Epithelial cell of prostate (primary cell): ENCODE data around the gene ZNF446.
"Not testable (repeated sequence)": the region's sequence is repeated elsewhere in the genome, so short reads cannot be mapped to it uniquely, and the experiment has no call there.

Source experiments
- DNase-seq: peaks from one replicate; pipeline ENCODE4 v3.0.0-alpha.2; 2011; ENCODE audit warnings: low read depth, low spot score
- H3K27ac ChIP-seq: fragments of 450-650 bp; 2 replicates; pipeline ENCODE4 v1.5.1; 2017; ENCODE audit warnings: mild to moderate bottlenecking

ZNF446 gene

GRCh38 chr19:58469241-58470013, 6.7 kb upstream of the ZNF446 start:
- H3K27ac ChIP-seq, result no peak overlapping the region
- no peak for DNase-seq

GRCh38 chr19:58470837-58471543, 5.2 kb upstream of the ZNF446 start:
- DNase-seq, H3K27ac ChIP-seq: not testable (repeated sequence)

DNA sequence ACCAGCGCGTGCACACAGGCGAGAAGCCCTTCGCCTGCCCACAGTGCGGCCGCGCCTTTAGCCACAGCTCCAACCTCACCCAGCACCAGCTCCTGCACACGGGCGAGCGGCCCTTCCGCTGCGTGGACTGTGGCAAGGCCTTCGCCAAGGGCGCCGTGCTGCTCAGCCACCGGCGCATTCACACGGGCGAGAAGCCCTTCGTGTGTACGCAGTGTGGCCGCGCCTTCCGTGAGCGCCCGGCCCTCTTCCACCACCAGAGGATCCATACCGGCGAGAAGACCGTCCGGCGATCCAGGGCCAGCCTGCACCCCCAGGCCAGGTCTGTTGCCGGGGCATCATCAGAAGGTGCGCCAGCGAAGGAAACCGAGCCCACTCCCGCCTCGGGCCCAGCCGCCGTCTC, 4.4 kb upstream of the ZNF446 start:
- H3K27ac ChIP-seq, result no peak overlapping the region
- no peak for DNase-seq

GRCh38 chr19:58473775-58474174, 2.4 kb upstream of the ZNF446 start:
- no peak overlapping the region for H3K27ac ChIP-seq
- DNase-seq, result no peak

- DNase-seq, result no peak
- H3K27ac ChIP-seq, result no peak overlapping the region
These were observed 1.7 kb upstream of the ZNF446 start for GRCh38 chr19:58474291-58474996.

GRCh38 chr19:58474997-58475713, 997 bp upstream of the ZNF446 start:
- H3K27ac ChIP-seq, result peak overlapping the region; percentile 79
- no peak for DNase-seq

- H3K27ac ChIP-seq, result peak overlapping the region; percentile 79
- no peak for DNase-seq
These were observed 405 bp downstream of the ZNF446 start for GRCh38 chr19:58476498-58477015.

- H3K27ac ChIP-seq, result peak overlapping the region; percentile 79
- DNase-seq, result no peak
These were observed 978 bp downstream of the ZNF446 start for GRCh38 chr19:58477130-58477529.

DNA sequence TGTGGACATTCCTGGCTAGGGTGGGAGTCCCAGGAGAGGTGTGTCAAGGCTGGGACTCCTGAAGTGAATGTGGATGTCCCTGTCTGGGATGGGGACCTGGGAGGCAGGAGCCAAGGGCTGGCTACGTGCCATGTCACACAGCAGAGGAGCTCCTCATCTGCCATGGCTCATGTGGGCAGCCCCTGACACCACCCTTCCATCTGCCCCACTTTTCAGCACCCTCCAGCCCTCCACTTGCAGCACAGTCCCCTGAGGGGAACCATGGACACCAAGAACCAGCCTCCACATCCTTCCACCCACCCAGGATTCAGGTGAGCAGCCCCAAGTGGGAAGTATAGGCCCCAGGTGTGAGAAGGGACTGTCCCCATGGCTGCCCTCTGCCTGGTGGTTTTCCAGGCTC, 1.7 kb downstream of the ZNF446 start:
- no peak for DNase-seq
- no peak overlapping the region for H3K27ac ChIP-seq

DNA sequence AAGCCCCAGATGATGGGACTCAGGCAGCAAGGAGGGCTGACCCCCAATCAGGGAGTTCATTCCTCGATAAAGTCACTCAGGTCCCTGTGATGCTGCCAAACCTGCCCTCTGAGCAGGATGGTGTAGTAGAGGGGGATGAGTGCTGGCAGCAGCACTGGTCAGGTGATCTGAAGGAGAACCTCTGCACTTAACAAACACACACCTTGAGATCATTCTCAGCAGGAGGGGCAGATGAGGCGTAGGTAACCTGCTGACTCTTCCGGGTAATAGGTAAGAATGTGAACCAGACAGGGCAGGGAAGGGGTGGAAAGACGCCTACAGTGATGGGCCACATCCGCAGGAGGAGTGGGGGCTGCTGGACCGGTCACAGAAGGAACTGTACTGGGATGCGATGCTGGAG, 3.2 kb downstream of the ZNF446 start:
- no peak for DNase-seq
- no peak overlapping the region for H3K27ac ChIP-seq

DNA sequence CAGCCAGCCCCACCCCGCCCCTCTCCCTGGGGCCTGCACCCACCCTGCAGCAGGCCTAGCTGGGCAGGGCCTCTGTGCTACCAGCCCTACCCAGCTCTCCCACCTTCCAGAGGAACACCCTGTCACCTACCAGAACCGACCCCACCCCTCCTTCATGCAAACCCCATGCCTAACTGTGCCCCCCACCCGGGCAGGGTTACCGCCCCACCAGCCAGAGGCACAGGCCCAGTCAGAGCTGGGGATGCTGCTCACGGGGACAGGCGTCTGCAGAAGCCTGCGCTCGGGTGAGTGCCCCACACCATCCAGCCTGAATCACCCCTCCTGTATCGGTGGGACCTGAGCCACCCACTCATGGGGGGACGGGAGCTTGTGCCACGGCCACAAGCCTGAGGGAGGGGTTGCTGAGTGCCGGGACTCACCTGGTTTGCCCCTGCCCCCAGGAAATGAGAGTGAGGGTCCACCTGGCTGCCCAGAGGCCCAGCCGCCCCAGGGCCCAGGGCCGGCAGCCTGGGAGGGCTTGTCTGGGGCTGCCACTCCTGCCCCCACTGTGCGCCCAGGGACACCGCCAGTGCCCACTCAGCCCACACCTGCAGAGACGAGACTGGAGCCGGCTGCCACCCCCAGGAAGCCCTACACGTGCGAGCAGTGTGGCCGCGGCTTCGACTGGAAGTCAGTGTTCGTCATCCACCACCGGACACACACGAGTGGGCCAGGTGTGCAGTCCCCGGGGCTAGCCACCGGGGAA, 3.8 kb downstream of the ZNF446 start:
- no peak overlapping the region for H3K27ac ChIP-seq
- no peak for DNase-seq

DNA sequence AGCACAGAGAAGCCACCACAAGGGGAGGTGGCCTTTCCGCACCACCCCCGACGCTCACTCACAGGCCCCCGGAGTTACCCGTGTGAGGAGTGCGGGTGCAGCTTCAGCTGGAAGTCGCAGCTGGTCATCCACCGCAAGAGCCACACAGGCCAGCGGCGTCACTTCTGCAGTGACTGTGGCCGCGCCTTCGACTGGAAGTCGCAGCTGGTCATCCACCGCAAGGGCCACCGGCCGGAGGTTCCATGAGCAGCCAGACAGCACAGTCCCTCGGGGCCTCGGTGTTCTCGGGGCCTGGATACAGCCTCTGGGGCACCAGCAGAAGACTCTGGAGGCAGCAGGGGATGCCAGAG, 4.3 kb downstream of the ZNF446 start:
- no peak overlapping the region for H3K27ac ChIP-seq
- DNase-seq, result no peak

DNA sequence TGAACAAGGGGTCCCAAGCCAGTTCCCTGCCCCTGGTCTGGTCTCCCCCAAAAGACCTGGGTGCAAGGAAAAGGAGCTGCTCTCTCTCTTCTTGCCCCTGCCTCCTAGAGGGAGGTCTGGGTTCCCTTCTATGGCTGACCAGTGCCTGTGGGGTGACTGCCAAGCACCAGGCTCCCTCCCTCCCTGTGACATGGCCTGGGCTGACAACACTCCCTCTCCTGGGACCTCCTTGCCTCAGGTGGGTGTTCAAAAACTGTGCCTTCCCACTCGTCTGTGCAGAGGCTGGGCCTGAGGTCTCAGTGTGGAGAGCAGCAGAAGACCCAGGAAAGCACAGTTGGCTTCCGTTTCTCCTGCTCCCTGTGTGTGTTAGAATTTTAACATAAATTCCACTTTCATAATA, 4.7 kb downstream of the ZNF446 start:
- H3K27ac ChIP-seq, result no peak overlapping the region
- no peak for DNase-seq

DNA sequence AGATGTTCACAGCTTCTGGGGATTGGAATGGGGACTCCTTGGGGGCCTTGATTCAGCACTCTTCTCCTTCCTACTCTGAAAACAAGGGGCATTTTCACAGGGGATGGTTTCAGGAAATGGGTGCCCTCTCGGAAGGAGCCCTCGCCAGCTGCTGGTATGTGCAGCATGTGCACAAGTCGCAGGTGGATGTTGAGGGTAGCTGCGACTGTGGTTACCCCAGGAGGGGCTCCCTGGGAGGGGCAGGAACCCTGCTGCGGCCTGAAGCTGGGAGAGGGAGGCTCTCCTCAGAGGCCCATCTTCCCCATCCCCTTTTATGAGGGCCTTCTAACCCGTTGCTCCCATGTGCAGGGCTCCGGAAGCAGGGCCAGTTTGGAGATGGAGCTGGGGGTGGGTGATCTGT, 6.2 kb downstream of the ZNF446 start:
- DNase-seq, result no peak
- no peak overlapping the region for H3K27ac ChIP-seq

- H3K27ac ChIP-seq, result no peak overlapping the region
- no peak for DNase-seq
These were observed 7.6 kb downstream of the ZNF446 start for GRCh38 chr19:58483776-58484175.

DNA sequence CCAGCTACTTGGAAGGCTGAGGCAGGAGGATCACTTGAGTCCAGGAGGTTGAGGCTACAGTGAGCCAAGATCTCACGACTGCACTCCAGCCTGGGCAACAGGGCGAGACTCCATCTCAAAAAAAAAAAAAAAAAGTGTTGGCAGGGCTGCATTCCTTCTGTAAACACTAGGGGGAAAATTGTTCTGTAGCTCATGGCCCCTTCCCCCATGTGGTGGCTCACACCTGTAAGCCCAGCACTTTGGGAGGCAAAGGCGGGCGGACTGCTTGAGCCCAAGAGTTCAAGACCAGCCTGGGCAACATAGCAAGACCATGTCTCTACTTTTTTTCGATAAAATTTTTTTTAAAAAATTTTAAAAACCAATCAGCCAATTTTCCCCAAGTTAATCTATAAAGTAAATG, 8.2 kb downstream of the ZNF446 start:
- not testable (repeated sequence) for DNase-seq, H3K27ac ChIP-seq

DNA sequence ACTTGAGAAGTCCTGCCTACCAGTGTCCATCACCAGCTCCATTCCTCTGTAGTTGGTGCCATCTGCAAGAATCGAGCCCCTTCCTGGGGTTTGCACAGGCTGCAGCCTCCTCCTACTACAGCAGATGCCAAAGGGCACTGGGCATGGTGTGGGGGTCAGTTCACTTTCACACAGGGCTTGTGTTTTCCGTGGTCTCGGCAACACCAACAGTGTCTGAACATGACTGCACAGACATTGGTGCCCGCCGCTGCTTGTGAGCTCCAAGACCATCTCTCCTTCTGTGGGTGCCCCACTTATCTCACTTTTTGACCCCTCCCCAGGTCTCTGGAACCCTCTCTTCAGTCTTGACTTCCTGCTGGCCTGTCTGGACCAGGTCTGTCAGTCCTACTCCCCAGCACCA, 15.2 kb downstream of the ZNF446 start:
- DNase-seq, result no peak
- H3K27ac ChIP-seq, result no peak overlapping the region

DNA sequence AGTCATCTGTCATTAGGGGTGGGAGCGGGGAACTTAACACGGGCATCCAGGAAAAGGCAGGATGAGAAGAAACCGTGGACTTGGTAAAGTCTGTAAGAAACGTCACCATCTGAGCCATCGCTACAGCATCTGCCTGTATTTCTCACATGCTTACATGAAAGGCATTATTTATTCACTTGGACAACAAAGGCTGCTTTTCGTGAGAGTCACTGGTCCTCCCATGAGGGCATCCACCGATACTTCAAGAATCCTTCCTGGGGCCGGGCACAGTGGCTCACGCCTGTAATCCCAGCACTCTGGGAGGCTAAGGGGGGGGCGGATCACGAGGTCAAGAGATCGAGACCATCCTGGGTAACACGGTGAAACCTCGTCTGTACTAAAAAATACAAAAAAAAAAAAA, 16.1 kb downstream of the ZNF446 start:
- no peak for DNase-seq
- H3K27ac ChIP-seq, result no peak overlapping the region

DNA sequence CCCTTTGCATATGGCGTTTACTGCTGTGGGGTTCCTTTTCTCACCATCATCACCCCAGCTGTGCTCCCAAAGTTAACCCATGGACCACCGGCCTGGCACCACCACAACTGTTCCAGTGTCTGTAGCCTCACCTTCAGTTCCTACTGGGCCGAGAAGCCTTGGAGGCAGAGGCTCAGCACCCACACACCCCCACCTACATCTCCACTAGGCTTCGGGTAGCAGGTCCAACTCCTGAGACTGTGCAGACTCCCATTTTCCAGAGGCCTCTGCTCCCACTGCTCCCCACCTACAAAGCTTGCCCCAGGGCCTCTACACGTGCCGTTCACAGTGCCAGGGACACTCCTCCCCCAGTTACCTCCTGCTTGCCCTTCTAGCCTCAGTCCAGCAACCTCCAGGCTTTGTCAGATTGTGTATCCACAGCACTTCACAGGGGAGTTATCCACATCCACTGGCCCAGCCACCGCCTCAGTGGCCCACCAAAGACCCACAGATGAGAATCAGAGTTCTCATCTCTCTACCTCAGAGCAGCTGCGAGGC, 21.6 kb downstream of the ZNF446 start:
- no peak for DNase-seq
- H3K27ac ChIP-seq, result no peak overlapping the region
